Measurements from ENCODE around the gene CDC42SE2. TPM values are rescaled to one million over a fixed set of nuclear protein-coding genes. Genes with fewer than 3 reads are reported as not detected.

Gene CDC42SE2
- total and polyA plus RNA-seq, 2 of the 4 experiments (the other 2 are of a cell fraction) = 12.5 to 19.4 TPM

- H3K9ac ChIP-seq (ENCODE audit: low read depth, low read length) = no peak overlapping the region
- in situ Hi-C loops (cut with MboI; ENCODE audit: low sequenced_read_pairs) (loop anchor here (10.0 kb wide), 1 partner anchor 217 kb away; the partner anchor contains the start of gene HINT1), dilution Hi-C loops (cut with HindIII; ENCODE audit: low sequenced_read_pairs, unreplicated experiment) (no loop called here), intact Hi-C loops (cut with micrococcal nuclease) (loop anchor here (5.0 kb wide), 1 partner anchor 114 kb away; no protein-coding TSS in a partner anchor)
- H2AK9ac ChIP-seq (replicated peaks; ENCODE audit: low read depth, low read length, poor library complexity) = no peak overlapping the region
- no peak for ATAC-seq (ENCODE audit: low read depth)
- H3K4me3 ChIP-seq (ENCODE audit: insufficient read depth, low read depth, low read length) = no peak overlapping the region
- no peak overlapping the region for H3K27ac ChIP-seq (ENCODE audit: insufficient read depth, low read length)
- TF ChIP-seq USF2 (IDR thresholded peaks at IDR 0.05; ENCODE audit: low read depth, low read length) (no peak), MAFK (IDR thresholded peaks at IDR 0.05; ENCODE audit: low read depth, low read length) (no peak), CTCF (conservative IDR thresholded peaks at IDR 0.05; ENCODE audit: low read depth, low read length) (no peak), BHLHE40 (IDR thresholded peaks at IDR 0.05; ENCODE audit: low read depth, low read length) (no peak), SMC3 (IDR thresholded peaks at IDR 0.05; ENCODE audit: low read depth, low read length) (no peak), MAZ (IDR thresholded peaks at IDR 0.05; ENCODE audit: borderline replicate concordance, low read depth, low read length) (no peak)
- H3K79me1 ChIP-seq (ENCODE audit: low read depth in 1 of 2, low read length in 2 of 2) = peaks cover 30 to 56% of the 10 kb centered on the region in 2 experiments
- H2BK120ac ChIP-seq (ENCODE audit: low read depth, low read length) = no peak overlapping the region
- no peak overlapping the region for H2AFZ ChIP-seq (replicated peaks; ENCODE audit: low read length, poor library complexity)
- no peak overlapping the region for H2BK15ac ChIP-seq (ENCODE audit: low read depth, low read length)
- no peak overlapping the region for H4K5ac ChIP-seq (ENCODE audit: low read depth, low read length)
- H4K20me1 ChIP-seq (ENCODE audit: insufficient read depth, low read length) = peaks cover 5% of the 10 kb centered on the region; the same call in 1 of the 2 replicates
- ChIA-PET CTCF (interaction anchor here (0.6 kb wide), 1 partner anchor 115 kb away, joined by 3 read pairs; no protein-coding TSS in a partner anchor), POLR2A (ENCODE audit: unreplicated experiment) (no interaction called here)
- no TSS peak for BruUV-seq (replicated peaks)
- no peak overlapping the region for H3K4ac ChIP-seq (ENCODE audit: low read depth, low read length)
- no peak overlapping the region for H3K56ac ChIP-seq (ENCODE audit: extremely low read depth, insufficient read depth, low read length)
- H4K91ac ChIP-seq (ENCODE audit: insufficient read depth, low read depth, low read length) = no peak overlapping the region
- no peak overlapping the region for H2BK5ac ChIP-seq (ENCODE audit: low read depth, low read length, poor library complexity, severe bottlenecking)
- H2BK20ac ChIP-seq (ENCODE audit: low read depth, low read length) = no peak overlapping the region
- H3K9me1 ChIP-seq (ENCODE audit: insufficient read depth, low read length) = peaks cover 8% of the 10 kb centered on the region; the same call in 1 of the 2 replicates
- peaks cover 20% of the 10 kb centered on the region for H3K4me1 ChIP-seq (ENCODE audit: control insufficient read depth, insufficient read depth, low read length)
- H3K9me3 ChIP-seq (ENCODE audit: control insufficient read depth, insufficient read depth, low read length) = no peaks in the 10 kb centered on the region
- no peaks in the 10 kb centered on the region for H3K27me3 ChIP-seq (ENCODE audit: control insufficient read depth, insufficient read depth, low read length)
- no peak overlapping the region for H4K8ac ChIP-seq (ENCODE audit: low read depth in 2 of 2, low read length in 2 of 2)
- no peak overlapping the region for H3K14ac ChIP-seq (replicated peaks; ENCODE audit: low read depth, low read length)
- peaks cover 2% of the 10 kb centered on the region; the same call in 1 of the 2 replicates for H3K36me3 ChIP-seq (ENCODE audit: control insufficient read depth, insufficient read depth, low read length)
- no peak overlapping the region for H3K18ac ChIP-seq (ENCODE audit: low read depth, low read length)
- no peak overlapping the region for H3K23ac ChIP-seq (ENCODE audit: low read depth, low read length)
- 100% methylated on average over 1 of the region's 2 CpGs; no CpG with 5 or more reads in 1 of the 2 experiments for WGBS, 2 experiments (ENCODE audit: extremely low coverage in 2 of 2, insufficient read length in 1 of 2)
- H3K4me2 ChIP-seq (ENCODE audit: low read depth, low read length) = no peak overlapping the region
- no peak overlapping the region for H2AK5ac ChIP-seq (ENCODE audit: low read depth, low read length)
- no peak for DNase-seq
Measured at GRCh38 chr5:131381777-131382176, 117.9 kb downstream of the CDC42SE2 start.
